NCI-H2196 treated with DMSO at 0.1 percent for 48 hours (cell line): Measurements from ENCODE around the gene TMBIM6.
"Not testable (repeated sequence)": the region's sequence is repeated elsewhere in the genome, so short reads cannot be mapped to it uniquely, and the experiment has no call there.

ENCODE experiments used
- DNase-seq: peaks from one replicate; lab custom pipeline; 2025; ENCODE audit not compliant: unreplicated experiment; lab: John Stamatoyannopoulos, UW

TMBIM6 gene

DNA sequence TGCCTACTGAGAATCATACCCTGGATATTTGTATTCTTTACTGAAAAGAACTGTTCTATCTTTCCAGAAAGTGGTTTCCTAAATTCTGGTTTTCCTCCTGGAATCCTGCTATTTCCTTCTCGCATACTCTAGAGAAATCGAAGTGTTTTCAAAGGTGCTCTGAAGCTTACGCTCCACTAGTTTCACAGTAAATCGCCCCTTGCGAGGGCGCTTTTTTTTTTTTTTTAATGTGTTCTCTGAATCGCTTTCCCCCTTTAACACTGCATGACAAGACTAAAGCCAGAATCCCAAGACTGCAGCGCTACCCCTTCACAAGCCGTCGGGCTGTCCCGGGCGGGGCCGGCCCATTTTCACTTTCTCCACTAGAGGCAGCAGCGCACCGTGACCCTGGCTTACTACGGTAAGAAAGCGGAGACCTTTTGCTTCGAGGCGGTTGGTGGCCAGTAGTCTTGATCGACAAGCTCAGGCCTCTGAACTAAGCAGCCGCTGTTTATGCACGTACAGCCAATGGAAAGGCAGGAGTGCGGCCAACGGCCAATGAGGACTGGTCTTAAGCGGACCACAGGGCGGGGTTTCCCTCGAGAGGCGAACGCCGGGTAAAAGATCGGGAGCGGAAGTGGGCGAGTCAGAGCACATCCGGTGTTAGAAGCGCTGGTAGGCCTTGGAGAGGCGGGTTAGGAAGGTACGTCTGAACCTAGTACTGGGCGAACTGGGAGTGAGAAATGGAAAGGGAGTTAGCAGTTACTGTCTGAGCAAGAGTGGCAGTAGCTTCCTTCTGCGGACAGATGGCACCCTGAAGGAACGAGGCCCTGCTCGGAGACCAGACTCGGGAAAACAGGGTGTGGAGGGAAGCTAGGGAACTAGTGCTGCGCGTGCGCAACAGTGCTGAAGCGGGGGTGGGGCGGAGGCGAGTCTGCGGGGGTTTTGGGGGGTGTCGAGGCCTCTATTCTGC, at the start of gene TMBIM6:
TSS of gene TMBIM6 (plus strand) at position 628 of the 952 bp plus-strand sequence. CDS start 10,937 bp downstream, outside the sequence.
- peak; percentile 99 for DNase-seq

- DNase-seq = no peak
These were observed 48.5 kb upstream of the TMBIM6 start for GRCh38 chr12:49692851-49693250.

- DNase-seq = no peak
These were observed 47.4 kb upstream of the TMBIM6 start for GRCh38 chr12:49693931-49694444.

DNA sequence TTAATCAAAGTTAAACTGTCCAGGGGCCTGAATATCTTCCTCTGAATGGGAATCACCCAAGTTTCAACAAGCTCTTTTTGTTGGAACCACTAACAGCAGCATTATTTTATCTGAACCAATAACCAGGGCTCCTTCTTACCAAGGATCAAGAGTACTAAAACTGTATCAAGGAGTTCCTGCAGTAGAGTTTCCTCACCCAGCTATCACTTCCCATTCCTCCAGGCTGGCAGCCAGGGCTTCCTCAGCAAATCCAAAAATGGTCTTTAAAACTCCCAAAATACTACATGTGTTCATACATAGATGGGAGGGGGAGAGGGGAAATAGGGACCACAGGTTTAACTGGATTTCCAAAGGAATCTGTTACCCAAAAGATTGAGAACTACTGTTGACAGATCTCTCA, 44.6 kb upstream of the TMBIM6 start:
- DNase-seq = no peak

GRCh38 chr12:49697808-49698207, 43.5 kb upstream of the TMBIM6 start:
- no peak for DNase-seq

DNA sequence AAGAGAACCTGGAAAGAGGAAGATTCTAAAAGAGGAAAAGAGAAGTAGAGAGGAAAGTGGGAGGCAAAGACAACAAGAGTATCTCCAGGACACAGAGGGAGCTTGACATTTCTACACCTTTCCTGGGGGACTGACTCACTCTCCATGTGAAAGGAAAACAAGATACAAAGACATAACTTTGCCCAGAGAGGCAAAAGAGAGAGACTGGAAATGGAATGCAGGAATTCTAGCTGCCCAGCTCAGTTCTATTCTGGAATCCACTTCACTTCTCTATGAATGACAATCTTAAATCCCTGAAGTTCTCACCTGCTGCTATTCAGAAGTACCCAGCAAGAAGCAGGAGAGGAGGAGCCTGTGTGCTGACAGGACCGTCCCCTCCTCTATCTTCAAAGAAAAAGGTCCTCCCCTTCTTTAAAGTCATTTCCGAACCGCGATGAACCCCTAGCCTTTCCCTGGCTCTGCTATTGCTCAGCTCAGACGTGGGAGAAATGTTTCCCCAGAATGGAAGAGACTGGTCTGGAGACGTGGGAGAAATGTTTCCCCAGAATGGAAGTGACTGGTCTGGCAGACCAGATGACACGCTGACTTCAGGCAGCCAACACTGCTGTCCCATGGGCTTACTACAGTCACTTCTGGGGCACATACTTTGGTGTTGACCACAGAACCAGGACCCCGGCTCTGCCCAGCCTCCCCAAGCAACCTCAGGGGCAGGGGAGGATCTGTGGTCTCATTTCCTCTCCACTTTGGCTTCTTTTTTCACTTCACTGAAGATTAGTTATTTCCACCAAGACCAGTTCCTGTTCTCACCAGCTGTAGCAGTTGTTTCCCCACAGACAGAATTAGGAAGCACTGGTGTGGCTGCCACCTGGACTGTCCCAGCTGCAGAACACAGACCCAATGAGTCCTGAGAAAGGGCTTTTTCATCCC, 42.5 kb upstream of the TMBIM6 start:
- no peak for DNase-seq

DNA sequence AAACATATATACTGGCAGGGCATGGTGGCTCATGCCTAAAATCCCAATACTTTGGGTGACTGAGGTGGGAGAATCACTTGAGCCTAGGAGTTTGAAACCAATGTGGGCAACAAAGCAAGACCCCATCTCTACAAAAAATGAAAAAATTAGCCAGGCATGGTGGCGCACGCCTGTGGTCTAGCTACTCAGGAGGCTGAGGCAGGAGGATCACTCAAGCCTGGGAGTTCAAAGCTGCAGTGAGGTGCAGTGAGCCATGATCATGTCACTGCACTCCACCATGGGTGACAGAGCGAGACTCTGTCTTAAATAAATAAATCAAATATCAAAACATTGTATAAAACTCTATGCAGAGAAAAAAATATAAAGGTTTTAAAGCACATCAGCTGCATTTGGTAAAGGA, 39.3 kb upstream of the TMBIM6 start:
- no peak for DNase-seq

DNA sequence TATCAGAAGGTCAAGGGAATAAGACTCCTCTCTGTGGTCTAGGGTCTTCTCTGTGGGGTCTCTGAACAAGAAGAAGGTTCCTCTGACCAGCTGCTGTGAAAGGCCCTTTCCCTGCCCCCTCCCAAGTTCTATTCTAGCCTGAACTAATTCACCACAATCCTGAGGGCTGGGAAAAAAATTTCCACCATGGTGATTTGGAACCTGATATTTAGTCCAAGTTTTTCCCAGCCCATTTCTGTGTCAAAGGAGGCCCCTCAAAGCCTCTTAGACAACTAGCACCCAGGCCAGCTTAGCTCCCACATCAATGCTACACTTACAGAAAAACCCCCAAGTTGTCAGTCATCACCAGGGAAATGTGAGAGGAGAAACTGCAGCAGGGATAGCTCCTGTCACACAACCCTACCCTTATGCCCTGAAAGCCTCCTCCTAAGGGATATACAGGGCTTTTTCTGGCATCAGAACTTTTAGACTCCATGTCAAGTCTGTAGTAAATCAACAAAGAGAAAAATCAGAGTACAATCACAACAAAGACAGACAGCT, 38.6 kb upstream of the TMBIM6 start:
- no peak for DNase-seq

GRCh38 chr12:49703647-49704137, 37.7 kb upstream of the TMBIM6 start:
- no peak for DNase-seq

DNA sequence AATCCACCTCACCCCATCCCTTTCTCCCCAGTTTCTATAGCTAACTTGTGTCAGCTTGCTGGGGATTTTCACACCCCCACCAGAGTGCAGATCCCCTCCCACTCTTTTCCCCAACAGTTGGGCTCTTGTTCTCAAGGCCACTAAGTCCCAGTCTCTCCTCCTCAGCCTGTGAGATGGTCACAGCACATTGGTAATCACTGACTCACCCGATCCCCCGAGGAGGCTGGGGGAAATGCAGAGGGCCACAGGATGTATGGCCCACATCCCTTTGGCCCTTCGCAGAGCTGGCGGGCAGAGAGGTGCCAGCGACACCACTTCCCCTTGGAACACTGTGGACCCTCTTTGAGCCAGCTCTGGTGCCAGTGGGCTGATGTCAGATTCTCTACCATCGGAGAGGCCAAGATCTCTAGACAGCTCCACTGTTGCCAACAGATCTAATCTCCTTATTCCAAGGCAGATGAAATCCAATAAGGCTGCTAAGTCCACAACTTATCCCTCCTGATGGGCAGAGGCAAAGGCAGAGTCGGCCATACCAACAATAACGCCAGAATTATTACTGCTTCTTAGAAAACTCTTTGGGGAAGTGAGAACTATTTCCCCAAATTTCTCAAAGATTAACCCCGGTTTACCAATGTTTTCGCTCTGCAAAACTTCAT, 35.8 kb upstream of the TMBIM6 start:
- no peak for DNase-seq

- no peak for DNase-seq
These were observed 34.8 kb upstream of the TMBIM6 start for GRCh38 chr12:49706351-49707127.

DNA sequence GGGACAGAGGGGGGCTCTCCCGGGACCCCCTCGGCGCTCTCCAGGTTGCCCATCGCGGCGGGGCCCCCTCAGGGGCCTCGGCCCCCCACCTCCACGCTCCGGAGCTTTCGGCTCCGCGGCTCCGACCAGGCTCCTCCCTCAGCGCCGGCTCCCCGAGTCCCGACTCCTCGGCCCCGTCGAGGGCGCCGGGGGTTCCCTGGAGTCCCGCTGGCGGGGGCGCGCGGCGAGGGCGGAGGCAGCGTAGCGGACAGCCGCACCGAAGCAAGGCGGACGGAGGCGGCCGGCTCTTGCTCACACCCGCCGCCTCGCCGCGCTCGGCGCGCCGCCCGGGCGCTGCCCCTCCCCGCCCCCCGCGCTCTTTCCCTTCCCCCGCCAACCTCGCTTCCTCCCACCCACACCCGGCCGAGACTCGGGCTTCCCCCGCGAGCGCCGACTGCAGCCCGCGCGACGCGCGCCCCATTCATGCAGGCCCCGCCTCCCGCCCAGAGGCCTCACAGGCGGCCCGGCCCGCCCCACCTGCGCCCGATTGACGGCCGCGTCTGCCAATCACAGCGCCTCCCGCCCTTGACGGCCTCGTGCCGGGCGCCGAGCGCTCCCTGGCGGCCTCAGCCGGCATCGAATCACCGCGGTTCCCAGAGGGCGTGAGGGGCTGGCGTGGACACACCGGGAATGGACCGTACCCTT, 34.1 kb upstream of the TMBIM6 start, which contains the start of gene FMNL3:
TSS of gene FMNL3 (minus strand) at position 278 of the 684 bp plus-strand sequence. CDS start at position 53, 225 bp downstream.
- DNase-seq = peak; percentile 83

DNA sequence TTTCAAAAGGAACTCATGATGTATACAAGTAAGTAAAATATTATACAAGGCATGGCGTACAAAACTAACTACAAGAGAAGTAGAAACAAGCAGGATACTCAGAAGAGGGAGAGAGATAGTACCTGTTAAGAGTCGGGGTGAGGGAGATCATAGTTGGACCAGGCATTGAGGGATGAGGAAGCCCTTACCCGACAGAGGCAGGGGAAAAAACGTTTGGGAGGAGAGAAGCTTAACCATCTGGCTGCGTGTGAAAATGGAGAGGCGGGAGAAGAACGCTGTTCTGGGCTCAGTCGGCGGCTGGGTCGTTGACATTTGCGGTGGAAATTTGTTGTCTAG, 33.6 kb upstream of the TMBIM6 start:
- DNase-seq = no peak

- DNase-seq = no peak
These were observed 32.5 kb upstream of the TMBIM6 start for GRCh38 chr12:49708851-49709250.

DNA sequence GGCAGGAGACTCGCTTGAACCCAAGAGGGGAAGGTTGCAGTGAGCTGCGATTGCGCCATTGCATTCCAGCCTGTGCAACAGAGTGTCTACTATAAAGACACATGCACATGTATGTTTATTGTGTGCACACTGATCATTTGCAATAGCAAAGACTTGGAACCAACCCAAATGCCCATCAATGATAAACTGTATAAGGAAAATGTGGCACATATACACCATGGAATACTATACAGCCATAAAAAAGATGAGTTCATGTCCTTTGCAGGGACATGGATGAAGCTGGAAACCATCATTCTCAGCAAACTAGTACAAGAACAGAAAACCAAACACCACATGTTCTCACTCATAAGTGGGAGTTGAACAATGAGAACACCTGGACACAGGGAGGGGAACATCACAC, 27.4 kb upstream of the TMBIM6 start:
- not testable (repeated sequence) for DNase-seq

DNA sequence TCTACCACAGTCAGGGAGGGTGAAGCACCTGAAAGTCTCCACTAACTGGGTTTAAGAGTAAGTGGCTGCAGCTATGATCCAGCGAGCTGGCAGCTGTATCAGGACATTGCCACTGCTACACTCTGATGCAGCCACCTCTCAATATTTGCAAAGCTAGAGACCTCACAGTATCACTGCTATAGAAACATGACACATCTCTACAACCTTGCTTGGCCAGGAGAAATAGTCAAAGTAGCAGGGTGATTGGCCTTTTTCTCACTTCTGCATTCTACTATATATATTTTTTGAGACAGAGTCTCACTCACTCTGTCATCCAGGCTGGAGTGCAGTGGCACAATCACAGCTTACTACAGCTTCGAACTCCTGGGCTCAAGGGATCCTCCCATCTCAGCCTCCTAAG, 24.8 kb upstream of the TMBIM6 start:
- no peak for DNase-seq

GRCh38 chr12:49717800-49718199, 23.6 kb upstream of the TMBIM6 start:
- not testable (repeated sequence) for DNase-seq

- DNase-seq = no peak
These were observed 21.1 kb upstream of the TMBIM6 start for GRCh38 chr12:49720214-49720613.

- not testable (repeated sequence) for DNase-seq
These were observed 20.0 kb upstream of the TMBIM6 start for GRCh38 chr12:49721355-49721754.
